GM19467 (cell line): ENCODE data around the gene MAP7D3.
"Not testable (repeated sequence)": the region's sequence is repeated elsewhere in the genome, so short reads cannot be mapped to it uniquely, and the experiment has no call there.

Experiments
- ATAC-seq: cut with Tn5 transposase; IDR thresholded peaks from one replicate; pipeline ENCODE4 v1.9.1; 2021; ENCODE audit warnings: mild to moderate bottlenecking, moderate library complexity; ENCODE audit not compliant: unreplicated experiment

Gene MAP7D3

GRCh38 chrX:136251041-136251991 is at the start of gene MAP7D3:
Gene MAP7D3, minus strand, starts transcription at chrX:136251400. Its CDS starts 42 bp downstream, at chrX:136251358.
- peak; percentile 62 for ATAC-seq

GRCh38 chrX:136300721-136301120 is 49.5 kb upstream of the MAP7D3 start, which contains the start of gene ADGRG4:
Gene ADGRG4, plus strand, starts transcription at chrX:136300963. Its CDS starts 7,815 bp downstream, at chrX:136308778.
- not testable (repeated sequence) for ATAC-seq

- no peak for ATAC-seq
Measured at GRCh38 chrX:136295380-136295779, 44.2 kb upstream of the MAP7D3 start.

GRCh38 chrX:136292656-136293055 is 41.5 kb upstream of the MAP7D3 start:
- no peak for ATAC-seq

GRCh38 chrX:136291824-136292223 is 40.6 kb upstream of the MAP7D3 start:
- no peak for ATAC-seq

- not testable (repeated sequence) for ATAC-seq
Measured at GRCh38 chrX:136286375-136286774, 35.2 kb upstream of the MAP7D3 start.

- ATAC-seq = no peak
Measured at GRCh38 chrX:136275553-136275952, 24.4 kb upstream of the MAP7D3 start.

GRCh38 chrX:136273986-136274385 is 22.8 kb upstream of the MAP7D3 start:
- ATAC-seq = no peak

GRCh38 chrX:136272325-136272724 is 21.1 kb upstream of the MAP7D3 start:
- no peak for ATAC-seq

GRCh38 chrX:136271300-136271699 is 20.1 kb upstream of the MAP7D3 start:
- ATAC-seq = no peak

- ATAC-seq = no peak
Measured at GRCh38 chrX:136269921-136270320, 18.7 kb upstream of the MAP7D3 start.

- no peak for ATAC-seq
Measured at GRCh38 chrX:136268051-136269048, 17.1 kb upstream of the MAP7D3 start.

GRCh38 chrX:136266828-136267227 is 15.6 kb upstream of the MAP7D3 start:
- ATAC-seq = no peak

GRCh38 chrX:136262812-136263315 is 11.7 kb upstream of the MAP7D3 start:
- ATAC-seq = no peak

GRCh38 chrX:136262243-136262642 is 11.0 kb upstream of the MAP7D3 start:
- ATAC-seq = no peak

- ATAC-seq = no peak
Measured at GRCh38 chrX:136261321-136261720, 10.1 kb upstream of the MAP7D3 start.

- no peak for ATAC-seq
Measured at GRCh38 chrX:136260776-136261175, 9.6 kb upstream of the MAP7D3 start.

GRCh38 chrX:136259543-136259942 is 8.3 kb upstream of the MAP7D3 start:
- no peak for ATAC-seq

GRCh38 chrX:136258951-136259350 is 7.8 kb upstream of the MAP7D3 start:
- no peak for ATAC-seq

- no peak for ATAC-seq
Measured at GRCh38 chrX:136256026-136256425, 4.8 kb upstream of the MAP7D3 start.

- no peak for ATAC-seq
Measured at GRCh38 chrX:136255541-136255940, 4.3 kb upstream of the MAP7D3 start.
